Prostate gland (tissue), 2 donors: ENCODE measurements around the gene LNPK. TPM values are rescaled to one million over a fixed set of nuclear protein-coding genes. Genes with fewer than 3 reads are reported as not detected.

Experiments
- DNase-seq: peaks from one replicate; pipeline ENCODE4 v3.0.0-alpha.2; 2019; ENCODE audit warnings: low spot score
- H3K27ac ChIP-seq, 2 donors: fragments of 200-600 bp; sonication (generic); 2 replicates each; pipeline ENCODE4 v1.5.1; 2017 to 2019
- H3K27me3 ChIP-seq: fragments of 200-600 bp; sonication (generic); replicated peaks from 2 replicates; pipeline ENCODE4 v1.5.1; 2019; ENCODE audit not compliant: insufficient read depth
- H3K36me3 ChIP-seq, 2 donors: fragments of 200-600 bp; sonication (generic); 1 replicate in 1 of 2; 2 replicates in 1 of 2; pipeline versions ENCODE4 v1.5.1 to v1.8.1; 2017 to 2019
- H3K4me1 ChIP-seq: fragments of 200-600 bp; sonication (generic); replicated peaks from 2 replicates; pipeline ENCODE4 v1.5.1; 2019
- H3K4me3 ChIP-seq, 2 donors: fragments of 200-600 bp; sonication (generic); 2 replicates each; pipeline ENCODE4 v1.5.1; 2017 to 2019
- H3K9me3 ChIP-seq: fragments of 200-600 bp; sonication (generic); 2 replicates; pipeline ENCODE4 v1.5.1; 2017
- POLR2A ChIP-seq: fragments of 450-650 bp; IDR thresholded peaks from one replicate; pipeline ENCODE4 v1.6.1; 2016; ENCODE audit warnings: antibody characterized with exemption, mild to moderate bottlenecking
- POLR2AphosphoS5 ChIP-seq: sonication (generic); formaldehyde crosslinking; IDR thresholded peaks from one replicate; pipeline ENCODE4 v1.6.1; 2017; ENCODE audit warnings: antibody characterized with exemption
- WGBS: methylation state at CpG from one replicate; pipeline ENCODE4 v1.1.5; 2018; 5-methylcytosine and 5-hydroxymethylcytosine counted together
- intact Hi-C: fragments of 100-400 bp; cut with DNase I; formaldehyde crosslinking; loops from one replicate; pipeline ENCODE4 v1.14.2; 2022
- total RNA-seq, 2 donors: library from RNA; depleted of rRNA; stranded (reverse); fragments of >200 nt; gene quantifications; one replicate each; pipeline ENCODE4 v1.1.0, GENCODE V29; 2016
- TF ChIP-seq, protein P1 (sequence below), 4 experiments: fragments of 200-600 bp in 2 of 4; fragments of 450-650 bp in 2 of 4; sonication (generic) in 2 of 4; IDR thresholded peaks; 1 replicate in 3 of 4; 2 replicates in 1 of 4; pipeline ENCODE4 v1.5.1; 2016 to 2019; ENCODE audit warnings: antibody characterized with exemption in 4 of 4, mild to moderate bottlenecking in 2 of 4, moderate library complexity in 2 of 4

Gene LNPK
- total RNA-seq, 2 donors from 2014 or later, result 19.7 to 21.9 TPM

DNA sequence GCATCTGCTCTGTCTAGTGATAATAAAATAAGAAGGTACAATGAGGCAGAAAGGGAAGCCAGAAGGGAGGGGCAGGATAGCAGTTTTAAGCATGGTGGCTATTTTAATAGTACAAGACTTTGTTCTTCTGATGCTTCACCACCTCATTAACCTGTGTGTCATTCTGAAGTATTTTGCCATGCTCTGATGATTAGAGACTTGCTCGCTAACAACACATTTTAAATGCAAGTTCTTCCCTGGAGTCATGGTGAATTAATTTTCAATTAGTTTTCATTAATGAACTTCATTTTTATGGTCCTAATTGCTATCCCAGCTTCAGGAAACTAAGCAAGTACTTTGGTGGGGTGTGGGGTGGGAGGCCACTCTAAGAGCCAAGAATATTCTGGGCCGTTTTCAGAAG is 25.7 kb upstream of the LNPK start:
- 83% methylated on average over 2 of the region's 2 CpGs for WGBS
- intact Hi-C loops, result no loop called here

DNA sequence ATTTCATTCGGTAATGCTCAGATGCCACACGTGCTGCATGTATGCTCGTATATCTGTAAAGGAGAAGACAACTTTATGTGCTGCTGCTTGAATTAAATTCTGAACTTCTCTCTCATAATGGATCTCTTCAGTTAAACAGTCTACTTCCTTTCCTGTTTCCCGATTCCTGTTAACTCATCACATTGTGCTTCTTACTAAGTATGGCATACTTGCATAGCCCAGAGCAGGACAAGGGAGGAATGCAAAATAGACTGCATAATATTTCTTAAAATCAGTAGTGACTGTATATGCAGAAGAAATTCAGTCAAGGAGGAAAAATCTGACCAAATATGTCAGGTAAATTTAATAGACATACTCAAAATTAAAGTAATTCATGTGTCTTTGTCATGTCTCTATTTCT is 23.9 kb upstream of the LNPK start:
- TF ChIP-seq POLR2A (no peak), POLR2AphosphoS5 (no peak)
- TF ChIP-seq, protein P1, sequence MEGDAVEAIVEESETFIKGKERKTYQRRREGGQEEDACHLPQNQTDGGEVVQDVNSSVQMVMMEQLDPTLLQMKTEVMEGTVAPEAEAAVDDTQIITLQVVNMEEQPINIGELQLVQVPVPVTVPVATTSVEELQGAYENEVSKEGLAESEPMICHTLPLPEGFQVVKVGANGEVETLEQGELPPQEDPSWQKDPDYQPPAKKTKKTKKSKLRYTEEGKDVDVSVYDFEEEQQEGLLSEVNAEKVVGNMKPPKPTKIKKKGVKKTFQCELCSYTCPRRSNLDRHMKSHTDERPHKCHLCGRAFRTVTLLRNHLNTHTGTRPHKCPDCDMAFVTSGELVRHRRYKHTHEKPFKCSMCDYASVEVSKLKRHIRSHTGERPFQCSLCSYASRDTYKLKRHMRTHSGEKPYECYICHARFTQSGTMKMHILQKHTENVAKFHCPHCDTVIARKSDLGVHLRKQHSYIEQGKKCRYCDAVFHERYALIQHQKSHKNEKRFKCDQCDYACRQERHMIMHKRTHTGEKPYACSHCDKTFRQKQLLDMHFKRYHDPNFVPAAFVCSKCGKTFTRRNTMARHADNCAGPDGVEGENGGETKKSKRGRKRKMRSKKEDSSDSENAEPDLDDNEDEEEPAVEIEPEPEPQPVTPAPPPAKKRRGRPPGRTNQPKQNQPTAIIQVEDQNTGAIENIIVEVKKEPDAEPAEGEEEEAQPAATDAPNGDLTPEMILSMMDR (IDR thresholded peaks at IDR 0.05), result no peak
- Histone ChIP-seq H3K9me3 (no peaks in the 10 kb centered on the region), H3K36me3 (no peaks in the 10 kb centered on the region), H3K27ac (no peak overlapping the region), H3K27me3 (no peaks in the 10 kb centered on the region), H3K4me1 (no peaks in the 10 kb centered on the region), H3K4me3 (no peak overlapping the region)
- DNase-seq, result no peak
- 72% methylated on average over 4 of the region's 4 CpGs for WGBS
- intact Hi-C loops, result no loop called here

More for the DNA sequence above, 25.7 kb upstream of the LNPK start:
- H3K27me3 ChIP-seq, result no peaks in the 10 kb centered on the region
- no peaks in the 10 kb centered on the region for H3K9me3 ChIP-seq
- no peak for DNase-seq
- H3K36me3 ChIP-seq, result no peaks in the 10 kb centered on the region
- no peak overlapping the region for H3K27ac ChIP-seq
- TF ChIP-seq, protein P1 (IDR thresholded peaks at IDR 0.05), result no peak
- TF ChIP-seq POLR2A, result no peak
- no peak for TF ChIP-seq POLR2AphosphoS5
- no peaks in the 10 kb centered on the region for H3K4me1 ChIP-seq
- no peak overlapping the region for H3K4me3 ChIP-seq

DNA sequence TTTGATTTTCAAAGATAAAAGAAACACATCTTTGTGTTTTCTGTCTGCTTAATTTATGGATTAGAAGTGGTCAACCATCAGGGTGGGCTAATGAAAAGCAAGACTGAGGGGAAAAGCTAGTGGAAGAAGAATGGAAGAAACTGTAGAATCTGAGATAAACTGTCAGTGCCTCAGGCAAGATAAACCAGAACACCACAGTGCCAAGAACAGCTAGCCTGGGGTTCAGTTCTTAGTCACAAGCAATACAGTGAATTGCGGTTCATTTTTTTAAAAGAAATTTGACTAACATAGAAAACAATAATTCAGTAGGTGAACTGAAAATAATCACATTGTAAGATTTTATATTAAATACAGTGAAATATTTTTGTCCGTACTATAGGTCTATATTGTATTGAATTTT is 22.0 kb upstream of the LNPK start:
- no peak overlapping the region for H3K4me3 ChIP-seq

DNA sequence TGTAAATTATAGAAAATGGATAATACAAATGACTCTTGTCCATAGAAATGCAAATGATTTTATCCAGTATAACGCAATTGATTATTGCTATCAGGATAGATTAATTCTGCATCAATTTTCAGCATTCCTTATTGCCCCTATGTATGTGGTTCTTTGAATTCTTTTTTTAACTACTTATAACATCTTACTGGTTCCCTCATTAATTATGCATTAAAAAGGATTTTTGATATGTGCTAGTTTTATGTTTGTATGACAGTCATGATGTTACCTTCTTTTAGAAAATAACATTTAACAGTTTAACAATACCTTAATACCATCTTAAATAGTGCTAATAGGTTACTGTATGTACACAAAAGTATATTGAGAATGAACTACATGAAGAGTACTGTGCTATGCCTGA is 20.0 kb upstream of the LNPK start:
- intact Hi-C loops, result no loop called here

More for the DNA sequence above, 22.0 kb upstream of the LNPK start:
- no peak for DNase-seq
- Histone ChIP-seq H3K27ac (no peak overlapping the region), H3K9me3 (no peaks in the 10 kb centered on the region), H3K36me3 (no peaks in the 10 kb centered on the region), H3K4me1 (no peaks in the 10 kb centered on the region), H3K27me3 (no peaks in the 10 kb centered on the region)
- TF ChIP-seq, protein P1 (IDR thresholded peaks at IDR 0.05), result no peak
- TF ChIP-seq POLR2AphosphoS5 (no peak), POLR2A (no peak)
- intact Hi-C loops, result no loop called here
- 94% methylated on average over 2 of the region's 2 CpGs for WGBS

DNA sequence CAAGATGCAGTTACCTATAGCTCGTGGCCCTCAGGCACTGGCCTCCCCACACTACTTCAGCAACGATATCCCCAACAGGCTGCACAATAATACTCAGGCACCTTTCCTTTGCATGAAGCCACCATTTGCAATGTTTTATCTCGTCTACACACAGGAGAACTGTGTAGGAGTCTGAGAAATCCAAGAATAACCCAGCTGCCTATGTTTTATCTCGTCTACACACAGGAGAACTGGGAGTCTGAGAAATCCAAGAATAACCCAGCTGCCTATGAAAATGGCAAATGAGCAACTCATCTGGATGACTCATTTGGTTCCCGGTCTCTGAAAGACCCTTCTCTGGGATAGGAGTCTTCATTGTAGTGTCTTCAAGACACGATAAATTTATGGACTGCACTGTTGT is 18.3 kb upstream of the LNPK start:
- Histone ChIP-seq H3K27ac (no peak overlapping the region), H3K9me3 (no peaks in the 10 kb centered on the region), H3K36me3 (no peaks in the 10 kb centered on the region), H3K4me1 (no peaks in the 10 kb centered on the region), H3K27me3 (no peaks in the 10 kb centered on the region), H3K4me3 (no peak overlapping the region)
- TF ChIP-seq, protein P1 (IDR thresholded peaks at IDR 0.05), result no peak
- TF ChIP-seq POLR2A (no peak), POLR2AphosphoS5 (no peak)
- WGBS, result 93% methylated on average over 6 of the region's 6 CpGs
- DNase-seq, result no peak
- intact Hi-C loops, result no loop called here

More for the DNA sequence above, 20.0 kb upstream of the LNPK start:
- Histone ChIP-seq H3K4me3 (no peak overlapping the region), H3K27me3 (no peaks in the 10 kb centered on the region), H3K36me3 (no peaks in the 10 kb centered on the region), H3K27ac (no peak overlapping the region), H3K4me1 (no peaks in the 10 kb centered on the region), H3K9me3 (no peaks in the 10 kb centered on the region)
- WGBS, result 89% methylated on average over 1 of the region's 1 CpG
- DNase-seq, result no peak
- TF ChIP-seq POLR2AphosphoS5, result no peak
- no peak for TF ChIP-seq POLR2A
- TF ChIP-seq, protein P1 (IDR thresholded peaks at IDR 0.05), result no peak
